ENCODE results near the gene LAPTM4A. TPM values are rescaled to one million over a fixed set of nuclear protein-coding genes. Genes with fewer than 3 reads are reported as not detected.

The LAPTM4A gene
- total RNA-seq, 1 donor, result 249 TPM

- DNase-seq (ENCODE audit: insufficient read length, low spot score, missing footprints), result no peak
- Histone ChIP-seq H3K4me3 (ENCODE audit: insufficient read depth, low read length) (no peak overlapping the region), H3K4me1 (ENCODE audit: insufficient read depth, low read length) (no peaks in the 10 kb centered on the region), H3K36me3 (ENCODE audit: insufficient read depth, low read length) (peaks cover 94% of the 10 kb centered on the region), H3K9me3 (ENCODE audit: low read depth, low read length) (no peaks in the 10 kb centered on the region), H4K20me1 (ENCODE audit: insufficient read depth, low read length) (peaks cover 29% of the 10 kb centered on the region), H3K79me2 (ENCODE audit: insufficient read depth, low read length) (peaks cover 70% of the 10 kb centered on the region), H3K27me3 (ENCODE audit: insufficient read depth, low read length) (no peaks in the 10 kb centered on the region), H3K4me2 (ENCODE audit: insufficient read depth, low read length) (no peak overlapping the region), H3K27ac (ENCODE audit: low read depth, low read length) (no peak overlapping the region), H2AFZ (ENCODE audit: low read length) (no peak overlapping the region)
- TF ChIP-seq, protein P1, sequence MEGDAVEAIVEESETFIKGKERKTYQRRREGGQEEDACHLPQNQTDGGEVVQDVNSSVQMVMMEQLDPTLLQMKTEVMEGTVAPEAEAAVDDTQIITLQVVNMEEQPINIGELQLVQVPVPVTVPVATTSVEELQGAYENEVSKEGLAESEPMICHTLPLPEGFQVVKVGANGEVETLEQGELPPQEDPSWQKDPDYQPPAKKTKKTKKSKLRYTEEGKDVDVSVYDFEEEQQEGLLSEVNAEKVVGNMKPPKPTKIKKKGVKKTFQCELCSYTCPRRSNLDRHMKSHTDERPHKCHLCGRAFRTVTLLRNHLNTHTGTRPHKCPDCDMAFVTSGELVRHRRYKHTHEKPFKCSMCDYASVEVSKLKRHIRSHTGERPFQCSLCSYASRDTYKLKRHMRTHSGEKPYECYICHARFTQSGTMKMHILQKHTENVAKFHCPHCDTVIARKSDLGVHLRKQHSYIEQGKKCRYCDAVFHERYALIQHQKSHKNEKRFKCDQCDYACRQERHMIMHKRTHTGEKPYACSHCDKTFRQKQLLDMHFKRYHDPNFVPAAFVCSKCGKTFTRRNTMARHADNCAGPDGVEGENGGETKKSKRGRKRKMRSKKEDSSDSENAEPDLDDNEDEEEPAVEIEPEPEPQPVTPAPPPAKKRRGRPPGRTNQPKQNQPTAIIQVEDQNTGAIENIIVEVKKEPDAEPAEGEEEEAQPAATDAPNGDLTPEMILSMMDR (IDR thresholded peaks at IDR 0.05; ENCODE audit: extremely low read depth, low read depth, low read length), result no peak
These were observed 17.2 kb downstream of the LAPTM4A start for GRCh38 chr2:20034218-20034617.

- H3K9me3 ChIP-seq (ENCODE audit: low read depth, low read length), result no peaks in the 10 kb centered on the region
- H3K27ac ChIP-seq (ENCODE audit: low read depth, low read length), result no peak overlapping the region
- TF ChIP-seq, protein P1 (IDR thresholded peaks at IDR 0.05; ENCODE audit: extremely low read depth, low read depth, low read length), result no peak
- DNase-seq (ENCODE audit: insufficient read length, low spot score, missing footprints), result no peak
- H3K27me3 ChIP-seq (ENCODE audit: insufficient read depth, low read length), result no peaks in the 10 kb centered on the region
- peaks cover 30% of the 10 kb centered on the region for H4K20me1 ChIP-seq (ENCODE audit: insufficient read depth, low read length)
- peaks cover 91% of the 10 kb centered on the region for H3K36me3 ChIP-seq (ENCODE audit: insufficient read depth, low read length)
- H3K4me1 ChIP-seq (ENCODE audit: insufficient read depth, low read length), result peaks cover under 1% of the 10 kb centered on the region
- H3K4me2 ChIP-seq (ENCODE audit: insufficient read depth, low read length), result no peak overlapping the region
- no peak overlapping the region for H2AFZ ChIP-seq (ENCODE audit: low read length)
- H3K79me2 ChIP-seq (ENCODE audit: insufficient read depth, low read length), result peaks cover 64% of the 10 kb centered on the region
- no peak overlapping the region for H3K4me3 ChIP-seq (ENCODE audit: insufficient read depth, low read length)
These were observed 18.1 kb downstream of the LAPTM4A start for GRCh38 chr2:20033322-20033721.

DNA sequence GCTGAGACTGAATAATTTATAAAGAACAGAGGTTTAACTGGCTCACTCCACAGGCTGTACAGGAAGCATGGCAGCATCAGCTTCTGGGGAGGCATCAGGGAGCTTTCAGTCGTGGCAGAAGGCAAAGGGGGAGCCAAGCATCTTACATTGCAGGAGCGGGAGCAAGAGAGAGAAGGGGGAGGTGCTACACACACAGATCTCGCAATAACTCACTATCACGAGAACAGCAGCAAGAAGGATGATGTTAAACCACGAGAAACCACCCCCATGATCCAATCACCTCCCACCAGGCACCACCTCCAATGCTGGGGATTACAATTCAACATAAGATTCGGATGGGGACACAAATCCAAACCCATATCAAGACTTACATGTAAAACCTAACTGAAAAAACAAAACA lies 21.2 kb downstream of the LAPTM4A start:
- Histone ChIP-seq H3K4me2 (ENCODE audit: insufficient read depth, low read length) (no peak overlapping the region), H3K36me3 (ENCODE audit: insufficient read depth, low read length) (peaks cover 71% of the 10 kb centered on the region), H3K9me3 (ENCODE audit: low read depth, low read length) (no peaks in the 10 kb centered on the region), H2AFZ (ENCODE audit: low read length) (no peak overlapping the region), H3K4me1 (ENCODE audit: insufficient read depth, low read length) (peaks cover 11% of the 10 kb centered on the region), H3K79me2 (ENCODE audit: insufficient read depth, low read length) (peaks cover 36% of the 10 kb centered on the region), H3K27ac (ENCODE audit: low read depth, low read length) (no peak overlapping the region), H3K27me3 (ENCODE audit: insufficient read depth, low read length) (no peaks in the 10 kb centered on the region), H4K20me1 (ENCODE audit: insufficient read depth, low read length) (peaks cover 18% of the 10 kb centered on the region), H3K4me3 (ENCODE audit: insufficient read depth, low read length) (no peak overlapping the region)
- TF ChIP-seq, protein P1 (IDR thresholded peaks at IDR 0.05; ENCODE audit: extremely low read depth, low read depth, low read length), result no peak
- no peak for DNase-seq (ENCODE audit: insufficient read length, low spot score, missing footprints)

- H3K4me1 ChIP-seq (ENCODE audit: insufficient read depth, low read length), result peaks cover 11% of the 10 kb centered on the region
- H3K9me3 ChIP-seq (ENCODE audit: low read depth, low read length), result no peaks in the 10 kb centered on the region
- H3K4me2 ChIP-seq (ENCODE audit: insufficient read depth, low read length), result peak overlapping the region; percentile 12
- peaks cover 15% of the 10 kb centered on the region for H4K20me1 ChIP-seq (ENCODE audit: insufficient read depth, low read length)
- H3K79me2 ChIP-seq (ENCODE audit: insufficient read depth, low read length), result peaks cover 21% of the 10 kb centered on the region
- no peak overlapping the region for H2AFZ ChIP-seq (ENCODE audit: low read length)
- peak overlapping the region; percentile 18 for H3K27ac ChIP-seq (ENCODE audit: low read depth, low read length)
- no peaks in the 10 kb centered on the region for H3K27me3 ChIP-seq (ENCODE audit: insufficient read depth, low read length)
- peaks cover 48% of the 10 kb centered on the region for H3K36me3 ChIP-seq (ENCODE audit: insufficient read depth, low read length)
- TF ChIP-seq, protein P1 (IDR thresholded peaks at IDR 0.05; ENCODE audit: extremely low read depth, low read depth, low read length), result no peak
- no peak overlapping the region for H3K4me3 ChIP-seq (ENCODE audit: insufficient read depth, low read length)
- DNase-seq (ENCODE audit: insufficient read length, low spot score, missing footprints), result no peak
These were observed 23.6 kb downstream of the LAPTM4A start for GRCh38 chr2:20027705-20028434.
